Parathyroid adenoma (tissue), 2 donors: Measurements from ENCODE around the gene ZNF655.

Source experiments
- H2AFZ ChIP-seq: fragments of 300-600 bp; sonication (generic); one replicate; pipeline ENCODE4 v1.7.0; 2017; ENCODE audit warnings: antibody characterized with exemption, mild to moderate bottlenecking
- H3K27ac ChIP-seq: fragments of 300-600 bp; sonication (generic); one replicate; pipeline ENCODE4 v1.7.0; 2017
- H3K27me3 ChIP-seq: fragments of 300-600 bp; sonication (generic); one replicate; pipeline ENCODE4 v1.7.0; 2017; ENCODE audit warnings: low read length; ENCODE audit not compliant: control insufficient read depth, insufficient read depth
- H3K36me3 ChIP-seq: fragments of 300-600 bp; sonication (generic); one replicate; pipeline ENCODE4 v1.7.0; 2017; ENCODE audit warnings: low read length; ENCODE audit not compliant: control insufficient read depth, insufficient read depth
- H3K4me1 ChIP-seq: fragments of 300-600 bp; sonication (generic); one replicate; pipeline ENCODE4 v1.7.0; 2017; ENCODE audit warnings: control low read depth
- H3K4me2 ChIP-seq: fragments of 300-600 bp; sonication (generic); one replicate; pipeline ENCODE4 v1.7.0; 2017; ENCODE audit warnings: low read length
- H3K4me3 ChIP-seq: fragments of 300-600 bp; sonication (generic); one replicate; pipeline ENCODE4 v1.7.0; 2017; ENCODE audit warnings: low read depth, low read length
- H3K79me2 ChIP-seq: fragments of 300-600 bp; sonication (generic); one replicate; pipeline ENCODE4 v1.7.0; 2017; ENCODE audit warnings: control low read depth
- H3K9ac ChIP-seq: fragments of 300-600 bp; sonication (generic); one replicate; pipeline ENCODE4 v1.7.0; 2017; ENCODE audit warnings: mild to moderate bottlenecking
- H3K9me3 ChIP-seq: fragments of 300-600 bp; sonication (generic); one replicate; pipeline ENCODE4 v1.7.0; 2017; ENCODE audit warnings: low read length; ENCODE audit not compliant: control insufficient read depth
- CTCF ChIP-seq: fragments of 300-600 bp; sonication (generic); IDR thresholded peaks from one replicate; pipeline ENCODE4 v1.7.0; 2017; ENCODE audit warnings: antibody characterized with exemption, mild to moderate bottlenecking
- donor health status: primary hyperparathyroidism.

The ZNF655 gene

GRCh38 chr7:99623702-99624447, 65.4 kb downstream of the ZNF655 start:
- Histone ChIP-seq H3K4me2 (no peak overlapping the region), H3K4me3 (no peak overlapping the region), H3K9me3 (no peaks in the 10 kb centered on the region), H3K27ac (no peak overlapping the region), H3K79me2 (peaks cover 5% of the 10 kb centered on the region), H3K9ac (no peak overlapping the region), H3K27me3 (no peaks in the 10 kb centered on the region), H3K36me3 (no peaks in the 10 kb centered on the region), H3K4me1 (no peaks in the 10 kb centered on the region), H2AFZ (no peak overlapping the region)
- no peak for TF ChIP-seq CTCF

DNA sequence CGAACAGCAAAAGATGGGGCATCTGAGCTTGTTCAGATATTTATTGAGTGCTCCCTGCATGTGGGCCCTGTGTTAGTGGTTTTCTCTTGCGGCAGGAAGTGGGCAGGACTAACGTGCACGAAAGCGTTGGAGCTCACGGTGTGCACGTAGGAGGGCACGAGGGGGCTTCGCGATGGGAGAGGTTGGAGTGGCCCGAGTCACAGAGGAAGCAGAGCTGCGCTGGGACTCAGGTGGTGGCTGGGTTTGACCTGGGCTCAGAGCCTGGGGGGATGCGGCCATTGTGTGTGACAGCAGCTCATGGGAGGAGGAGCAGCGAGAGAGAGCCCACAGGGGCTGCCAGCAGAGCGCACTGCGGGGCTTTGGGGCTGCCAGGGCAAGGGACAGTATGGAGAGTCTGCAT, 66.0 kb downstream of the ZNF655 start:
- H3K27me3 ChIP-seq, result no peaks in the 10 kb centered on the region
- H3K4me1 ChIP-seq, result no peaks in the 10 kb centered on the region
- TF ChIP-seq CTCF, result no peak
- no peak overlapping the region for H3K4me2 ChIP-seq
- H2AFZ ChIP-seq, result no peak overlapping the region
- no peaks in the 10 kb centered on the region for H3K36me3 ChIP-seq
- no peak overlapping the region for H3K4me3 ChIP-seq
- no peak overlapping the region for H3K9ac ChIP-seq
- H3K27ac ChIP-seq, result no peak overlapping the region
- H3K79me2 ChIP-seq, result peaks cover 5% of the 10 kb centered on the region
- no peaks in the 10 kb centered on the region for H3K9me3 ChIP-seq

GRCh38 chr7:99625321-99625720, 66.9 kb downstream of the ZNF655 start:
- no peak overlapping the region for H2AFZ ChIP-seq
- H3K9me3 ChIP-seq, result no peaks in the 10 kb centered on the region
- H3K4me2 ChIP-seq, result no peak overlapping the region
- H3K4me3 ChIP-seq, result no peak overlapping the region
- no peaks in the 10 kb centered on the region for H3K36me3 ChIP-seq
- H3K79me2 ChIP-seq, result peaks cover 5% of the 10 kb centered on the region
- no peaks in the 10 kb centered on the region for H3K4me1 ChIP-seq
- H3K9ac ChIP-seq, result no peak overlapping the region
- TF ChIP-seq CTCF, result no peak
- no peak overlapping the region for H3K27ac ChIP-seq
- no peaks in the 10 kb centered on the region for H3K27me3 ChIP-seq

DNA sequence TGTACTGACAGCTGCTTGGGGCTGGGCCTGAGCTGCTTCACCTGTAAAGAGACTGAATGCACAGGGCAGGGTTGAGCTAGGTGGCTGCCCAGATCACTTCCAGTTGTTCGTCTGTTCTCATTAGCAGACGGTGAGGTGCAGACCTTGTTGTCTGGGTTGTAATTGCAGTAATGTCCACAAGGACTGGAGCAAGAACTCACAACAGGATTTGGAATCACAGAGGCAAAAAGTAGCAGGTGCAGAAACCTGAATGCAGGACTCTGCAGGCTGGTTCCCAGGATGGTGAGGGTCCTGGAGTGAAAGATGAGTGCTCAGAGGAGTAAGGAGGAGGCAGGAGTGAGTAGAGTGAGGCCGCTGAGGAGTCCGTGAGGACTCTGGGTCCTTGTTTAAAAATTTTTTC, 67.5 kb downstream of the ZNF655 start:
- Histone ChIP-seq H3K27ac (no peak overlapping the region), H3K9ac (no peak overlapping the region), H3K4me2 (no peak overlapping the region), H3K4me3 (no peak overlapping the region), H3K4me1 (no peaks in the 10 kb centered on the region), H3K9me3 (no peaks in the 10 kb centered on the region), H3K27me3 (no peaks in the 10 kb centered on the region), H3K79me2 (peaks cover 3% of the 10 kb centered on the region), H2AFZ (no peak overlapping the region), H3K36me3 (no peaks in the 10 kb centered on the region)
- TF ChIP-seq CTCF, result no peak
